Urothelium cell line (cell line): ENCODE data around the gene FAM90A1.
"Not testable (repeated sequence)": the region's sequence is repeated elsewhere in the genome, so short reads cannot be mapped to it uniquely, and the experiment has no call there.

Source experiments
- DNase-seq: peaks from one replicate; pipeline ENCODE4 v3.0.0; 2011; ENCODE audit warnings: low spot score, mixed read lengths
- FAIRE-seq: peaks from 2 replicates; lab custom pipeline; 2011; peaks lifted over from hg19 to GRCh38; lab: Jason Lieb, UNC

FAM90A1 gene

DNA sequence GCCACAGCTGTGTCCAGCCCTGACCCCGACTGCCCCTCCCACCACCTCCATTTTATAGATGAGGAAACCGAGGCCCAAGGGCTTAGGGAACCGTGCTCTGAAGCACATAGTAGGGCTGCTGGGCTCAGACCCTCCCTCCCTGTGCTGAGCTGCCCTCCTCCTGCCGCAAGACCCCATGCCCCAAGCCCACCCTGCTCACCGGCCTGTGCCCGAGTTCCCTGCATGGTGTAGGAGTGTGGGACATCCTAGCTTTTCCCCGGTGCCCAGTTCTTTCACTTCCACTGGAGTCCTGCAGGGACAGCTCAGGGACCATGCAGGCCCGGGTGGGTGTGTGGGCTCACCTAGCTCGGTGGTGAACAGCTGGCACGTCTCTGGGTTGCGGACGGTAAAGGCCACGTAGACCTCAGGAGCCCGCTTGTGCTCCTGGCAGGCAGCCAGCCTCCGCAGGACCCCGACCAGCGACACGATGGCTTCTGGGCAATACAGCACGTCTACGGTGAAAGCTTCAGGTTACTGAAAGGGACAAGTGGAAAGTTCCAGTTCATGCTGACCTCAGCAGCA is 6.6 kb upstream of the FAM90A1 start:
- FAIRE-seq, DNase-seq: not testable (repeated sequence)

DNA sequence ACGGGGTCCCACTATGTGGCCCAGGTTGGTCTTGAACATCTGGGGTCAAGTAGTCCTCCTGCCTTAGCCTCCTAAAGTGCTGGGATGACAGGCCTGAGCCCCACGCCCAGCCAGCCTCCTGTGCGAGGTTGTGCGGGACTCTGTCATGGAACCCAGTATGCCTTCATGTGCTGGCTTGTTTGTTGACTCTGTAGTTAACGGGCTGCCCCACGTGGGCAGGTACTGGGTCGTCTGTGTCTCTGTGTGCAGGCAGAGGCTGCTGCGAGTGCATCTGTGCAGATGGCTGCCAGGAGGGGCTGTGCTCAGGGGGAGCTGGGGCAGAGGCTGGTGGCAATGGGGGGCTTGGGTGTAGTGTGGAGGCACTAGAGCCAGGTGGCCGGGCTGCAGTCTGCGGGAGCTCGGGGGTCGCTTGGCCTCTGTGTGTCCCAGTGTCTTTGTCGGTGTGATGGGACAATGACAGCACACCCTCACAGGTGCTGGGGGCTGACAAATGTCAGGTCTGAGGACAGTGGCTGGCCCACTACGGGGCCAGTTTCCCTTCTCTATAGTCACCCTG is 6.0 kb upstream of the FAM90A1 start:
- not testable (repeated sequence) for DNase-seq, FAIRE-seq

DNA sequence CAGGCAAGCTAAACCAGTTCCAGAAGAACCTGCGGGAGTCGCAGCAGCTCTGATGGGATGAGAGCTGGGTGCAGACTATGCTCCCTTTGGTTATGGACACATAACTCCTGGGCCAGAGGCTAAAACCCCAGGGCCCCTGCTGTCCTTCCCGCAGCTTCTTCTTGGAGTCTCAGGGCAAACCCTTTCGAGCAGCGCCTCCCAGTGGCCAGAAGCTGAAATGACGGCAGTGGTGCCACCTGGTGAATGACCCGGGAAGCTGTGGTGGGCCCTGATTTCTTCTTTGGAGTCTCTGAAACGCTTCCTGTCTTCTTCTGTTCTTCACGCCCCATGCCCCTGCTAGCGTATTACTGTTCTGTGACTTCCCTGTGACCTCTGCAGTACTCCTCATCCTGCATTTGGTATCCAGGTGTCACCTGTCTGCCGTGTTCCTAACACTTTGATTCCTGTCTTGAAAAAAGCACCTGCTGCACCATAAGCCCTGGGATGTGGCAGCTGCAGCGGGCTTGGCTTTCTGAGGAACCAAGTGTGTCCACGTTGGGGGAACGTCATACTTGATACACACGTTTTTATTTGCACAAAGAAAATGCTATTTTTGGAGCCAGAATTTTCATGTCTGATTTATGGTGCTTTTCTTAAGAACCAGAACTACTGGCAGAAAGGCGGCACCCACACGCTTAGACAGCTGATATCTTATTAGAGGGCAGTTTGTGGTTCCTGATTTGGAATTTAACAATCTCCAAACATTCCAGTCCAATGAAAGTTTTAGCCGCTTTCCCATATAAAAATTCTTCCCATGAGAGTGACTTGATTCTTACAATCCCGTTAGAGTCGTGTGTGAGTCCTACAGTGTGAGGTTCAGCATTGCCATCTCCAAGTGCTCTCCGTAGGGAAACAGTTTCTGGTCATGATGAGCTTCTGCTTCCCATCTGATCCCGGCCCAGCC is 4.5 kb upstream of the FAM90A1 start:
- DNase-seq, FAIRE-seq: not testable (repeated sequence)

DNA sequence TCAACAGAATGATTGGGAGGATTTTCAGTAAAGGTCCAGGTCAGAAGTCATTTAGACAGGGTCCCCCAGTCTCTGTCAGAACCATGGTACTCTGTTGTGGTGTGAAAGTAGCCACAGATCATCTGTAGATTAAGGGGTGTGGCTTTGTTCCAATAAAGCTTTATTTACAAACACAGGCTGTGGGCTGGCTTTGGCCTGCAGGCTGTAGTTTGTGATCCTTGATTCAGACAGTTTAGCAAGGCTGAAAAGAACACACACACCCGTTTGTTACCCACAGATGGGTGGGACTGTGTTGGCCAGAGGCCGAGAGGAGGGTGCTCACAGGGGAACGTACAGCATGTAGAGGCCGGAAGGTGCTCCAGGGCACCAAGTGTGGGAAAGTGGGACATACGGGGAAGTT is 3.6 kb upstream of the FAM90A1 start:
- FAIRE-seq: not testable (repeated sequence)

DNA sequence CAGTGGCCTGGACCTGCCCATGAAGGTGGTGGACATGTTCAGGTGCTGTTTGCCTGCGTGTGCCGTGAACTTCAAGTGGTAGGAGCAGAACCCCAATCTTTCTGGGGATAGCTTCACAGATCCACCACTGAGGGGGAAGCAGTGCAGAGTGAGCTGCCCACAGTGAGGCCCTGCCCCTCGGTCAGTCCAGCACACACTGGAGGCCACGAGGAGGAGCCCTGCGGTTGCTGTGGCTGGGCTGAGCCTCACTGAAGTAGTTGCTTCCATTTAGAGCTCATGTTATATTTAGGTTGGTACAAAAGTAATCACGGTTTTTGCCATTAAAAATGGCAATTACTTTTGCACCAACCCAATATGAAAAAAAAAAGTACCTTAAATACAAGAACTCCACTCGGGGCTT is 2.1 kb upstream of the FAM90A1 start:
- not testable (repeated sequence) for FAIRE-seq, DNase-seq

More for the DNA sequence above, 3.6 kb upstream of the FAM90A1 start:
- DNase-seq: not testable (repeated sequence)

DNA sequence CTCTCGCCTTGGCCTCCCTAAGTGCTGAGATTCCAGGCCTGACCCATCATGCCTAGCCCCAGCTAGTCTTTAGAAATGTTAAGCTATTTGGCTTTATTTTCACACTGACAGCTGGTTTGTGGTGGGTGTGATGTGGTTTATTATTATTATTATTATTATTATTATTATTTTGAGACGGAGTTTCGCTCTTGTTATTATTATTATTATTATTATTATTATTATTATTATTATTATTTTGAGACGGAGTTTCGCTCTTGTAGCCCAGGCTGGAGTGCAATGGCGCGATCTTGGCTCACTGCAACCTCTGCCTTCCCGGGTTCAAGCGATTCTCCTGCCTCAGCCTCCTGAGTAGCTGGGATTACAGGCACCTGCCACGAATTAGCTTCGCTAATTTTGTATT is 1.2 kb upstream of the FAM90A1 start:
- FAIRE-seq: not testable (repeated sequence)

DNA sequence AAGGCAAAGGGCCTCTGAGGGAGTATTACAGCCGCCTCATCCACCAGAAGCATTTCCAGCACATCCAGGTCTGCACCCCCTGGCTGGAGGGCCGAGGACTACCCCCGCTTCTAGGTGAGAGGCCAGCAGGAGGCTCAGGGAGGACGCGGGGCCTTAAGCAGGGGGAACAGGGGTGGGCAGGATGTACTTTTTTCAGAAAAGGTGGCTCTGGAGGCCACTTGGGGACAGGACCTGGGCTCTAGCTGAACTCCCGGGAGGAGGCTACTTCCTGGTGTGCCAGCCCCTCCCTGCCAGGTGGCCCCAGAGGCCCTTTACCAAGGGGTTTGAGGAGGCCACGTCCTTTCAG is 287 bp upstream of the FAM90A1 start:
- not testable (repeated sequence) for DNase-seq, FAIRE-seq

More for the DNA sequence above, 1.2 kb upstream of the FAM90A1 start:
- not testable (repeated sequence) for DNase-seq

DNA sequence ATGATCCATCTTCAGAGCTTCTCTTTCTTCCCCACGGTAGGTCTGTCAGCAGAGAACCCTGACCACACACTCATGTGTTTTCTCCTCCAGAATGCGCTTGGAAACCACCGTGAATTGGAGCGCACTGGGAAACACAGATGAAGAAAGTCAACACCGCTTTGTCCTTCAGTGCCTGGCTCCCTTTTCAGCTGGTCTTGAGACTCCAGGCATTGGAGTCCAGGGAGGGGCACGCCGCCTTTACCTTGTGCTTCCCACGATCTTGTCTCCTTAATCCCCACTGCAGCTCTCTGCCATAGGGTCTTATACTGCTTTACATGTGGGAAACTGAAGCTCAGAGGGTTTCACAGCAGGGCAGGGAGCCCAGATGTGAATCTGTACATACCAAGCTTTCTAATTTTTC is 1.1 kb downstream of the FAM90A1 start:
- FAIRE-seq: no peak

DNA sequence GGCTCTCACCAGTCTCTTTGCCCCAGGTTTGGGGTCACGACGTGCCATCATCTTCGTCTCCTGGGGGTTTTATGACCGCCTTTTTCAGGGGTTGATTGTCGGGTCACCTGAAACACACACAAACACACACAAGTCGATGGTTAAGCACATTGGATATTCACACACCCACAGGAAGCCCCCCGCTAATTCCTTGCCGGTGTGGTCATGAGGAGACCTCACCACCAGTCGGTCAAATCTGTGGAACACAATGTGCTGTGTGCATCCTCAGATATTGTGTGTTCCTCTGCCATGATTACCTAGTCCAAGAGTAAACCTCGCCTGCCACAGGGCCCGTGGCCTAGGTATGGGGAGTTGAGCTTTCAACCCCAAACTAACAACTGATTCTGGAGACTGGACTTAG is 2.6 kb downstream of the FAM90A1 start:
- not testable (repeated sequence) for DNase-seq, FAIRE-seq

More for the DNA sequence above, 1.1 kb downstream of the FAM90A1 start:
- DNase-seq: no peak

DNA sequence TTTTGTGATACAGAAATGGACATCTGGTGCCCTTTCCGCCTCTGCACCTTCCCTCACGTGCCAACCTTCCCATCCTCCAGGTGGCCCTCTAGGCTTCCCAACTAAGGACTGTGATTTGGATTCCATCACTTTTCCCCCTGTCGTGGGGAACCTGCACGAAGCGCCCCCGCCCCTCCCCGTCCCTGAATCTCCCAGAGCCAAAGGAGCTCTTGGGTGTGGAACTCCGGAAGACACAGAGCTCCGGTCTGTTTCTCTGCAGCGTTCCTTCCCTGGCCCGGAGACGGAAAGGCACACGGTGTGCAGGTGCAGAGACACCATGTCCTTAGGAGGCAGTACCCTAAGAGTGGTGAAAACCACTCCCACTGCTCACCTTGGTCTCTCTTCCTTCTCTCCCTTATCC is 3.8 kb downstream of the FAM90A1 start:
- FAIRE-seq, DNase-seq: not testable (repeated sequence)

DNA sequence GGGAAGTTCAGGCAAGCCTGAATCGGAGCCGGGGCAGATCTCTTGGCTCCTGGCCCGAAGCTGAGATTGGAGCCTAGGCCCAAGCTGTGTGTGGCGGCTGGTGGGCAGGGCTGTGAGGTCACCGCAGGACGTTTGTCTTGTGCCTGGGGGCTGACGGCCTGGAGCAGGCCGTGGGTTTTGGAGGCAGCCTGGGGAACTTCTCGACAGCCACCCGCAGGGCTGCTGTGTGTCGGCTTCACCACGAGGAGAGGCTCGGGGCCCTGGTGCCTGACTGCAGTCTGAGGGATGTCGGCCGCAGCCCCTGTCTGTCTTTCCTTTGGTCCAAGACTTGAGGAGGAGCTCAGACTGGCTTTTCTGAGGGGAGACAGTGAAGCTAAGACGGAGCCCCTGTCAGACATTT is 5.1 kb downstream of the FAM90A1 start:
- not testable (repeated sequence) for FAIRE-seq, DNase-seq

DNA sequence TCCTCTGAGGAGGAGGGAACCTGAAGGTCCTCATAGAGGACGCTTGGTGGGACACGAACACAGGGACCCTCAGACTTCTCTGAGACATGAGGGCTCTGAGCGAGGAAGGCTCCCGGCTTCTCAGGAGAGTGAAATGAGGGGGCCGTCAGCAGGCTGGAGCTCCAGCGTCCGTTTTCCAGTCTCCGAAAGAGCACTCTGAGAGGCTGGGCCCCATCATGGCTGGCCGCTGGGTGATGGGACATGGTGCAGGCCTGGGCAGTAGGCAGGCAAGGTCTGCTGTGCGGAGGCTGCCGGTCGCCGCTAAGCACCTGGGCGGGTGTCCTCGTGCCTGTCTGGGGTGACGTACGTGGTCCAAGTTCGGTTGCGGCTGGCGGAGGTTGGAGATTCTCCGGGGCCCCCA is 5.6 kb downstream of the FAM90A1 start:
- FAIRE-seq, DNase-seq: not testable (repeated sequence)

DNA sequence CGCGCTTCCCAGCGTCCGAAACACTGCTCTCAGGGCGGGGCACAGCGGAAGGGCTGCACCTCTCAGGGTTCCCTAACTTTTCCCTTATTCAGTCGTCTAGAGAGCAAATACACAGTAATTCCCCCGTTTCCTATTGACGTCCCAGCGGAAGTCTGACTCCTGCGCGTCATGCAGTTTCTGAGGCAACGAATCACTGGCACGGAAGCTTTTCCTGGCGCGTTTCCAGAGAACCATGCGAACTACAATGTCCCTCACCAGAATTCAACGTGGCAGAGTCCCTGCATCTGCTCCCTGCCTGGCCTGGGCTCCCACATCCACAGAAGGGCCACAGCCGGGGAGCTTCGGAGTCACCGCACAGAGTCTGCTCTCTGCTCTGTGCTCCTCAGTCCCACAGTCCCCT is 6.0 kb downstream of the FAM90A1 start:
- not testable (repeated sequence) for FAIRE-seq, DNase-seq

DNA sequence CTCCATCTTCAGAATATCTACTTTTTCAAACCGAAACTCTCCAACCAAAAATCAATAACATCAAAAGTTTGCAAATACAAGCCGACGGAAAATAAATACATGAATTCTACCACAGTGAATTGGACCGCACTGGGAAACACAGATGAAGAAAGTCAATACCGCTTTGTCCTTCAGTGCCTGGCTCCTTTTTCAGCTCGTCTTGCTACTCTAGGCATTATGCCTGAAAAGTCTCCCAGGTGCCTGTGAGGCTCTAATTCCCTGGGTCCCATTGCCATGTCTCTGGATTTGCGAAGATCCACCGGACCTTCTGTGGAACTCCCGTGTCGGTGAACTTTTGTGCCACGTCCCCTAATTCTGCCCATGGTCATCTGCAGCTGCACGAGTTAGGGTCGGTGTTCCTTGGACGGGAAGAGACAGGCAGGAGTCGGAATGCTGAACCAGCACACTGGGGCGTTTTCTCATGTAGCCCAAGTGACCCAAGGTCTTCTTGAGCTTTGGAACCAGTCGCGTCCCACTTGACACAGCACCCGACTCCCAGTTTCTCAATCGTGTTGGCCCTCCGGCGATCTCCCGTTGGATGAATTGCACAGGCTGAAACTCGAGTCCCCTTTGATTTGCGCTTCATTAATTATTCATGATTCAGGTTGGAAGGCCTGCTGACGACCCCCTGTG is 8.6 kb downstream of the FAM90A1 start:
- DNase-seq, FAIRE-seq: not testable (repeated sequence)

DNA sequence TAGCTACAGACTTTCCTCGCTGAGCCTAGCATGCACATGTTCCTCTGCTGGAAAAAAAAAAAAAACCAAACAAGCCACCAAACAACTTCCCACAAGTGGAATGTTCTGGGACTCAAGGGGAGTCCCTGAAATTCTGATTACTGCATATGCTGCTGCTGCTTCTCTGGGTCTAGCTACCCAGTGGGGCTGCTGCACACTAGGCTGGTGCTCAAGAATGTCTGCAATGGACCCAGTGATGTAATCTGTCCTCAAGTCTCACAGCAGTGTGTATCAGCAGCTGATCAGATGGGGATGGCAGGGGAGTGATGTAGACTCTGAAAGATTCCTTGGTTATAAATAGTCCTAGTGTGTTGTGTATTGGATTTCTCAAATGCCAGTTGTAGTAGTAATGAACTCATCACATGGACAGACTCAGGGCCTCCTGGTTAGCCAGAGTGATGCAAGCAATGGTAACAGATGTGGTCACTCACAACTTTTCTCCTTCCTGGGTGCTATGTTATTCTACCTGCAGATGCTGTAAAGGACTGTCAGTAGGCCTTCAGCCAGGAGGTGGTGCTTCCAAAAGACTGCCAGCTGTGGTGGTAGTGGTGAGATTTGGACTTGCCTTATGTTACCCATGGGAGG is 29.6 kb downstream of the FAM90A1 start:
- DNase-seq, FAIRE-seq: not testable (repeated sequence)

DNA sequence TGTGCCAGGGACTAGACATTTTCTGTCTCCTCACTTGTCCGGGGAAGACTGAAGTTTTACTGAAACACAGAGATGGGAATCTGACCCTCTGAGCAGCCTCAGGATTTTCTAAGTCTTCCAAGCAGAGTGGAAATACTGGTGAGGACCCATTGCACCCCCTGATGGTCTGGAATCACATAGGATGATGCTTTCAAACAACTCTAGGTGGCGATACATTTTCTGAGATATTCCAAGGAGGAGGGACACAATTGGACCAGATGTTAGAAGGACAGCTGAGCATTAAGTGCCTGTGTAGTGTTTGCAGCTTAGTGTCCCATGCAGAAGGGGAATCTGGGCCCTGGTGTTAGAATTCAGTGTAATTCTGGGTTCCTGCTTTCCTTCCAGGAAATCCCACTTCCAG is 39.3 kb downstream of the FAM90A1 start:
- FAIRE-seq, DNase-seq: not testable (repeated sequence)

DNA sequence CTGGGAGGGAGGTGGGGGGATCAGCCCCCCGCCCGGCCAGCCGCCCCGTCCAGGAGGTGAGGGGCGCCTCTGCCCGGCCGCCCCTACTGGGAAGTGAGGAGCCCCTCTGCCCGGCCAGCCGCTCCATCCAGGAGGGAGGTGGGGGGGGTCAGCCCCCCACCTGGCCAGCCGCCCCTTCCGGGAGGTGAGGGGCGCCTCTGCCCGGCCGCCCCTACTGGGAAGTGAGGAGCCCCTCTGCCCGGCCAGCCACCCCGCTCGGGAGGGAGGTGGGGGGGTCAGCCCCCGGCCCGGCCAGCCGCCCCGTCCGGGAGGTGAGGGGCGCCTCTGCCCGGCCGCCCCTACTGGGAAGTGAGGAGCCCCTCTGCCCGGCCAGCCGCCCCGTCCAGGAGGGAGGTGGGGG is 43.2 kb downstream of the FAM90A1 start:
- not testable (repeated sequence) for DNase-seq, FAIRE-seq

DNA sequence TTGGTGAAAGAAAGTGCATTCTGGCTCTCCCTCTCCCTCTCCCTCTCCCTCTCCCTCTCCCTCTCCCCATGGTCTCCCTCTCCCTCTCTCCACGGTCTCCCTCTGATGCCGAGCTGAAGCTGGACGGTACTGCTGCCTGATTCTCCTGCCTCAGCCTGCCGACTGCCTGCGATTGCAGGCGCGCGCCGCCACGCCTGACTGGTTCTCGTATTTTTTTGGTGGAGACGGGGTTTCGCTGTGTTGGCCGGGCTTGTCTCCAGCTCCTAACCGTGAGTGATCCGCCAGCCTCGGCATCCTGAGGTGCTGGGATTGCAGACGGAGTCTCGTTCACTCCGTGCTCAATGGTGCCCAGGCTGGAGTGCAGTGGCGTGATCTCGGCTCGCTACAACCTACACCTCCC is 44.1 kb downstream of the FAM90A1 start:
- not testable (repeated sequence) for DNase-seq, FAIRE-seq

DNA sequence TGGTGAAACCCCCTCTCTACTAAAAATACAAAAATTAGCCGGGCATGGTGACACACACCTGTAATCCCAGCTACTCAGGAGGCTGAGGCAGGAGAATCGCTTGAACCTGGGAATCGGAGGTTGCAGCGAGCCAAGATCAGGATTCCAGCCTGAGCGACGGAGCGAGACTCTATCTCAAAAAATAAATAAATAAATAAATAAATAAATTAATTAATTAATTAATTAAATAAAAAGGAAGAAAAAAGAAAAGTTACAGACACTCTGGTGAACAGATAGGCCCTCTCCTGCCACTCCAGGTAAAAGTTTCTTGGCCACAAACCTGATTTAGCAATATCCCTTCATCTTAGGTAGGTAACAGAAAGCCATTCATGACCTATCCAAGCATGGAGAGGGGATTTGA is 44.5 kb downstream of the FAM90A1 start:
- not testable (repeated sequence) for FAIRE-seq, DNase-seq

DNA sequence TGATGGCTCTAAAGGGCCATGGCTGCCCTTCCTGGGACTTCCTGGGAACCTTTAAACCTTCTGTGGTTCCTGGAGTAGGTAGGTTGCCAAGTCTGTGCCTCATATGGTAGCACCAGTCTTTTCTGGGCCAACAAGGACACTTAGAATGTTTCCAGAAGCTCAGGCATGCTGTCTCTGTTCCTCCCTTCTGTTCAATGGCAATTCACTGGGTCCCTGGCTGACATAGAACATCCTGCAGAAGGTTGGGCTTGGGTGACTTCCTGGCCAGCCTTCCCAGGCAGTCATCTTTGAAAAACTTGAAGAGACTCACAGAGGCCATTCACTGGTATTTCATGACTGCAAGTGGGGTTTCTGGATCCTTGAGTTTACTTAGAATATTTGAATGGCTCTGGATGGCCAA is 46.1 kb downstream of the FAM90A1 start:
- not testable (repeated sequence) for FAIRE-seq, DNase-seq
